Measurements from ENCODE around the gene DTD1. TPM values are rescaled to one million over a fixed set of nuclear protein-coding genes. Genes with fewer than 3 reads are reported as not detected.
"Not testable (repeated sequence)": the region's sequence is repeated elsewhere in the genome, so short reads cannot be mapped to it uniquely, and the experiment has no call there.

DTD1 gene
- polyA plus RNA-seq, 1 donor: 28.3 TPM

DNA sequence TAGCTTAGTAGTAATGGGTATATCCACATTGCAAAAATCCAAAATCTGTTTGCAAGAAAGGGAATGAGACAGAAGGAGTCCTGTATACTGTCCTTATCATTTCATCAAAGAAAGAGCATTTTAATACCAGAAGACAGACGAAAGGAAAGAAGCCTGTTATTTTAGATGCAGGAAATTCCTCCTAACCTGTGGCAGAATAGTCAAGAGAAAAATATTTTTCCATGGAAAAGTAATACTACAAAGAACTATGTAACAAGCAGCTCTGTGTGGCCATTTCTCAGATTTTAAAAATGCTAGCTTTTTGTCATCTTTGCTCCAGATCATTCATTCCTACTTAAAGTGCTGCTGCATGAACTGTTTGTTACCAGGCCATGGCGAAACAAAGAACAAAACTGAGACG, 152.9 kb downstream of the DTD1 start:
- no peak for DNase-seq

- no peak for DNase-seq
Measured at GRCh38 chr20:18742841-18743240, 155.0 kb downstream of the DTD1 start.

GRCh38 chr20:18743665-18744440, 156.0 kb downstream of the DTD1 start:
- no peak for DNase-seq

- DNase-seq: no peak
Measured at GRCh38 chr20:18747090-18747489, 159.2 kb downstream of the DTD1 start.

DNA sequence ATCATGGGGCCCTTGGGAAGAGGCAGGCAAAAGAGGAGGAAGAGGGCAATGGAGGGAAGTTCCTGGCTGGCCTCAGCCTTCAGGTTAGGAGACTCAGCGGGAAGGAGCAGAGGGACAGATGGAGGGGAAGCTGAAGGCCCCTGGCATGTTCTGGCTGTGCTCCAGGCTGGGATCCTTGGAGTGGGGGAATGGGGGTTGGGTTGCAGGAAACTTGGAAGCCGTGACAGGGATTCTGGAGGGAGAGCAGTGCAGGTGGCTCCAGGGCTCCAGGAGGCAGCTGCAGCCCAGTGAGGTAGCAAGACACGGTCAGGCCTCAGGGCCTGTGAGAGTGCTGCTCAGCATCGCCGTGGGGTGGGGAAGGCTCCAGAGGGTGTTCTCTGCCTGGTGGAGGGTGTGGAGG, 161.1 kb downstream of the DTD1 start:
- DNase-seq: no peak

DNA sequence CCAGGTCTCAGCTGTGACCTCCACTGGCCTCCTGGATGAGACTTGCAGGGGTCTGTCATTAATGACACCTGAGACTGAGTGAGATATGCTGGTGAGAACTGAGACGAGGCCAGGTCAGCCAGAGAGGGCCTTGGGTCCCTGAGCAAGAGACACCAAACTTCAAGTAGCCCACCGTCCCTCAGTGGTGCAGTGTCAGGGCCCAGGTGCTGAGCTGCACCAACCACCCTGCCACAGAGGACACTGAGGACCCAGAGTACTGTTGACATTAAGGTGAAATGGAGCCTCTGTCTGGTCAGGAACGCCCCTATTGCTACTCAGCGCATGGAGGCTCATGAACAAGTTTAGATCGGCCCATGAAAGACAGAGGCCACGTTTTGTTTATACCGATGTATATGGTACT, 161.7 kb downstream of the DTD1 start:
- DNase-seq: no peak

- DNase-seq: no peak
Measured at GRCh38 chr20:18750735-18751134, 162.9 kb downstream of the DTD1 start.

DNA sequence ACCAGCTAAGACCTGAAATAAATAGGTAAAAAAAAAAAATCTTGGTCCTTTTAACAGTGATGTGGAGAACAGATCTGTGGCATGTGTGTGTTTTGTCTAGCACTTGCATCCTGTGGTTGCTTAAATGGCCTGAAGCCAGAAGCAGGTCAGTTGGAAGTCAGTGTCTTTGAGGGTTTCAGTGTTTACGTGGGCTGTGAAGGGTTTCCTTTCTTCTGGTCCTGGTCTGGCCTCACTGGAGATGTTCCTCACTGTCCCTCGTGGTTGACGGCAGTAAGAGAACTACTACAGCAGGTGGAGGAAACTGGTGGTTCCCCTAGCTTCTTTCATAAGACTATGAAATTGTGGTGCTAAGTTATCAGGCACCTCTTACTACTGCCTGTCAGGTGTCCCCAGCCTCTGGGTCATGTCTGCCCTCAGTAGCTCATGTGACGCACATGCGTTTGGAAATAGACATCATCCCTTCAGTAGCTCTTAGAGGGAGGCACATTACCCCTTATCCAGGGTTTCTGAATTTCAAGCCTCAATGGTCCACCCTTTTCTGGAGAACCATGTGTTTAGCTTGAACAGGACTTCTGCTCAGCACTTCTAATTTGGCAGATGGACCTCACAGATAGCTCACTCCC, 166.3 kb downstream of the DTD1 start:
- DNase-seq: no peak

- no peak for DNase-seq
Measured at GRCh38 chr20:18754653-18755045, 166.8 kb downstream of the DTD1 start.

- not testable (repeated sequence) for DNase-seq
Measured at GRCh38 chr20:18760852-18761251, 173.0 kb downstream of the DTD1 start.

- DNase-seq: no peak
Measured at GRCh38 chr20:18767676-18768075, 179.8 kb downstream of the DTD1 start.

DNA sequence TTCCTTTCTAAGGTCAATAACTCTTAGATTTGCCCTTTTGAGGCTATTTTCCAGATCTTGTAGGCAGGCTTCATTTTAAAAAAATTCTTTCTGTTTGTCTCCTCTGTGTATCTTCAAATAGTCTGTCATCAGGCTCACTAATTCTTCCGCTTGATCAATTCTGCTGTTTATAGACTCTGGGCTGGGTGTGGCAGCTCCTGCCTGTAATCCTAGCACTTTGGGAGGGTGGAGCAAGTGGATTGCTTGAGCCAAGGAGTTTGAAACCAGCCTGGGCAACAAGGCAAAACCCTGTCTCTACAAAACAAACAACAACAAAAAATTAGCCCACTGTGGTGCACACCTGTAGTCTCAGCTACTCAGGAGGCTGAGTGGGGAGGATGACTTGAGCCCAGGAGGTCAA, 185.7 kb downstream of the DTD1 start:
- no peak for DNase-seq

DNA sequence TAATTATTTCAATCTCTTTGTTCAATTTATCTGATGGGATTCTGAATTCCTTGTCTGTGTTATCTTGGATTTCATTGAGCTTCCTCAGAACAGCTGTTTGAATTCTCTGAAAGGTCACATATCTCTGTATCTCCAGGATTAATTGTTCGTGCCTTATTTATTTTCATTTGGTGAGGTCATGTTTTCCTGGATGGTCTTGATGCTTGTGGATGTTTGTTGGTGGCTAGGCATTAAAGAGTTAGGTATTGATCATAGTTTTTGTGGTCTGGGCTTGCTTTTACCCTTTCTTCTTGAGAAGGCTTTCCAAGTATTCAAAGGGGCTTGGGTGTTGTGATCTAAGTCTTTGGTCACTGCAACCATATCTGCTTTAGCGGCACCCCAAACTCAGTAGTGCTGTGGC, 186.4 kb downstream of the DTD1 start:
- DNase-seq: no peak

DNA sequence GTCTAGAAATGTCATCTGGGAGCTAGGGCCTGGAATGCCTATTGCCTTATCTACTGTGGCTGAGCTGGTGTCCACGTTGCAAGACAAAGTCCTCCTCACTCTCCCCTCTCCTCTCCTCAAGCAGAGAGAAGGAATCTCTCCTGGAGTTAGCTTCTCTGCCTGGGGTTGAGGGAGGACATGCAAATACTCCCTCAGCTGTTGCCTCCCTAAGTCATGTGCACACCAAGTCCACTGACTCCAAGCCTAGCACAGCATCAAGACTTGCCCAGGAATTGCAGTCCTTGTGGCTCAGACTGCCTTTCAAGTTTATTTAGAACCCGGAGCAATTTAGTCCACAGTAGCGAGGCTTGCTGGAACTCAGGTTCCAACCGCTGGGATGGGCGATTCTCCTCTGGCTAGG, 187.8 kb downstream of the DTD1 start:
- DNase-seq: no peak

- DNase-seq: no peak
Measured at GRCh38 chr20:18778690-18779392, 191.0 kb downstream of the DTD1 start.

GRCh38 chr20:18780385-18781130, 192.7 kb downstream of the DTD1 start:
- no peak for DNase-seq

- DNase-seq: no peak
Measured at GRCh38 chr20:18781509-18781908, 193.7 kb downstream of the DTD1 start.

DNA sequence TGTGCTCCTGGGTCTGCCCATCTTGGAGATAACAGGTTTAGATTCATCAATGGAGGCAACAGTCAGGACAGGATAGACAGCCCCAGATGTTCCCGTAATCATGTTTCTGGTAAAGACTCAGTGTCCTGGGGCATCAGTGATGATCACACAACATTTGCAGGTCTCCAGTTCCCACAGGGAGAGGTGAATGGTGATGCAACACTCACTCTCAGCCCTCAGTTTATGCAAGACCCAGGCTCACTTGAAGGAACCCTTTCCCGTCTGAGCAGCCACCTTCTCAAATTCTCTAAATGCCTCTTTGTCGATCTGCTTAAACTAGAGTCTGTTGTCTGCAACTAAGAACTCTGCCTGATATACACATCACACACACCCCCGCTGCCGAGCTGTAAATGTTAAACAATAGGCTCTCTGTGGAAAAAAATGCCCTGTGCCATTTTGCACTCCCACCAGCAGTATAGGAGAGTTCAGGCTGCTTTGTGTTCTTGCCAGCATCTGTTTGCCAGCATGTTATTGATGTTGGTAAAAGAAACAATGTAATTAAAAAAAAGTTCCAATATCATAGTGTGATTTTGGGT, 195.6 kb downstream of the DTD1 start:
- DNase-seq: no peak

GRCh38 chr20:18787046-18787445, 199.2 kb downstream of the DTD1 start:
- not testable (repeated sequence) for DNase-seq

DNA sequence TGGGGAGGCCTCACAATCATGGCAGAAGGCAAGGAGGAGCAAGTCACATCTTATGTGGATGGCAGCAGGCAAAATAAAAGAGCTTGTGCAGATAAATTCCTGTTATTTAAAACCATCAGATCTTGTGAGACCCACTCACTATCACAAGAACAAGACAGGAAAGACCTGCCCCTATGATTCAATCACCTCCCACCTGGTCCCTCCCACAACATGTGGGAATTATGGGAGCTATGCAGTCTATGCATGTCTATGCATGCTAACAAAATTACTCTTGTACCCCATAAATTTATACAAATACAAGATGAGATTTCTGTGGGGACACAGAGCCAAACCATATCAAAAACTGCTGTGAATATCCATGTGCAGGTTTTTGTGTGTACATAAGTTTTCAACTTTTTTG, 200.2 kb downstream of the DTD1 start:
- DNase-seq: no peak

- no peak for DNase-seq
Measured at GRCh38 chr20:18790787-18791186, 202.9 kb downstream of the DTD1 start.

Data from left kidney (tissue), 2 donors.